Liver (tissue), 9 donors: ENCODE measurements around the gene ACVR2B. TPM values are rescaled to one million over a fixed set of nuclear protein-coding genes. Genes with fewer than 3 reads are reported as not detected.

ENCODE experiments used
- DNase-seq: peaks from one replicate; pipeline ENCODE4 v3.0.0-alpha.2; 2017; ENCODE audit warnings: low spot score
- H3K27ac ChIP-seq, 2 donors: one replicate each; pipeline ENCODE4 v1.7.0; 2013; ENCODE audit warnings: inconsistent platforms in 2 of 2, low read length in 2 of 2, control low read depth in 1 of 2, low read depth in 1 of 2, mild to moderate bottlenecking in 1 of 2
- H3K27me3 ChIP-seq, 4 donors: one replicate each; pipeline versions ENCODE4 v1.6.1 to v1.7.0; 2013; ENCODE audit warnings: low read length in 3 of 4, inconsistent platforms in 1 of 4, mild to moderate bottlenecking in 1 of 4, moderate library complexity in 1 of 4; ENCODE audit not compliant: control insufficient read depth in 4 of 4, insufficient read depth in 4 of 4
- H3K36me3 ChIP-seq, 4 donors: one replicate each; pipeline versions ENCODE4 v1.6.1 to v1.7.0; 2013; ENCODE audit warnings: low read length in 3 of 4, mild to moderate bottlenecking in 3 of 4, low read depth in 1 of 4, moderate library complexity in 1 of 4; ENCODE audit not compliant: control insufficient read depth in 4 of 4, insufficient read depth in 3 of 4
- H3K4me1 ChIP-seq, 4 donors: one replicate each; pipeline versions ENCODE4 v1.6.1 to v1.7.0; 2013; ENCODE audit warnings: low read length in 3 of 4, mild to moderate bottlenecking in 3 of 4, moderate library complexity in 1 of 4; ENCODE audit not compliant: control insufficient read depth in 4 of 4, insufficient read depth in 4 of 4
- H3K4me3 ChIP-seq, 3 donors: one replicate each; pipeline versions ENCODE4 v1.6.1 to v1.7.0; 2013; ENCODE audit warnings: low read length in 3 of 3, control low read depth in 1 of 3, low read depth in 1 of 3, mild to moderate bottlenecking in 1 of 3
- H3K9ac ChIP-seq, 2 donors: one replicate each; pipeline ENCODE4 v1.7.0; 2013; ENCODE audit warnings: low read length in 2 of 2, mild to moderate bottlenecking in 2 of 2, moderate library complexity in 2 of 2, control low read depth in 1 of 2, low read depth in 1 of 2
- H3K9me3 ChIP-seq, 4 donors: one replicate each; pipeline versions ENCODE4 v1.6.1 to v1.7.0; 2013; ENCODE audit warnings: low read length in 3 of 4; ENCODE audit not compliant: control insufficient read depth in 4 of 4
- CTCF ChIP-seq: fragments of 150-350 bp; IDR thresholded peaks from 2 replicates; pipeline ENCODE4 v1.5.1; 2017; ENCODE audit warnings: improper control_type of control experiment, low read depth, low read length; ENCODE audit not compliant: missing input control
- FOXA1 ChIP-seq: IDR thresholded peaks from 2 replicates; pipeline ENCODE4 v1.6.1; 2016; ENCODE audit warnings: antibody characterized with exemption
- FOXA2 ChIP-seq: IDR thresholded peaks from 2 replicates; pipeline ENCODE4 v1.6.1; 2016; ENCODE audit warnings: antibody characterized with exemption
- GABPA ChIP-seq, 2 donors: IDR thresholded peaks in 1 of 2; conservative IDR thresholded peaks in 1 of 2; 2 replicates each; pipeline ENCODE4 v1.6.1; 2016; ENCODE audit warnings: antibody characterized with exemption in 2 of 2, mild to moderate bottlenecking in 1 of 2, moderate library complexity in 1 of 2
- JUND ChIP-seq, 2 donors: IDR thresholded peaks; 2 replicates each; pipeline ENCODE4 v1.6.1; 2016; ENCODE audit warnings: antibody characterized with exemption in 2 of 2
- MAX ChIP-seq: IDR thresholded peaks from 2 replicates; pipeline ENCODE4 v1.6.1; 2016; ENCODE audit warnings: antibody characterized with exemption
- RAD21 ChIP-seq, 2 donors: IDR thresholded peaks; 2 replicates each; pipeline ENCODE4 v1.6.1; 2016; ENCODE audit warnings: antibody characterized with exemption in 2 of 2, mild to moderate bottlenecking in 2 of 2
- REST ChIP-seq: IDR thresholded peaks from 2 replicates; pipeline ENCODE4 v1.6.1; 2016; ENCODE audit warnings: antibody characterized with exemption, mild to moderate bottlenecking
- SP1 ChIP-seq: IDR thresholded peaks from 2 replicates; pipeline ENCODE4 v1.6.1; 2018; ENCODE audit warnings: antibody characterized with exemption, mild to moderate bottlenecking
- TAF1 ChIP-seq: conservative IDR thresholded peaks from 2 replicates; pipeline ENCODE4 v1.6.1; 2016; ENCODE audit warnings: antibody characterized with exemption, mild to moderate bottlenecking
- YY1 ChIP-seq: IDR thresholded peaks from 2 replicates; pipeline ENCODE4 v1.6.1; 2016; ENCODE audit warnings: antibody characterized with exemption, mild to moderate bottlenecking
- ZBTB33 ChIP-seq: IDR thresholded peaks from 2 replicates; pipeline ENCODE4 v1.6.1; 2016; ENCODE audit warnings: antibody characterized with exemption
- WGBS: extraction: QIAGEN DNeasy Blood & Tissue Kit; methylation state at CpG from one replicate; pipeline ENCODE4 v1.1.7; 2013; 5-methylcytosine and 5-hydroxymethylcytosine counted together
- polyA plus RNA-seq, 2 donors: library from polyadenylated mRNA; stranded (reverse) in 1 of 2; unstranded in 1 of 2; fragments of 200-250 nt in 1 of 2; fragments of >200 nt in 1 of 2; fragmentation: Nextera tagmentation in 1 of 2; extraction: Ambion mirVana in 1 of 2; gene quantifications; one replicate each; pipeline versions ENCODE4 v1.2.1 to v1.2.3, GENCODE V29; 2013 to 2015
- total RNA-seq, 2 donors: library from RNA; depleted of rRNA; stranded (reverse); fragments of >200 nt; gene quantifications; one replicate each; pipeline ENCODE4 v1.2.3, GENCODE V29; 2014
- donor health status: healthy.
- donor health status: healthy.
- donor health status: healthy.
- donor health status: healthy.
- donor health status: healthy.

ACVR2B gene
- total and polyA plus RNA-seq, 4 donors, result 1.2 to 7.4 (median 4.7) TPM

GRCh38 chr3:38478901-38479300 lies 25.2 kb downstream of the ACVR2B start:
- H3K4me1 ChIP-seq, result peaks cover 0 to 8% (median 1%) of the 10 kb centered on the region in 4 donors
- no peak overlapping the region for H3K9ac ChIP-seq
- no peak overlapping the region for H3K4me3 ChIP-seq
- TF ChIP-seq RAD21 (IDR thresholded peaks at IDR 0.05), result no peak
- no peak for TF ChIP-seq ZBTB33
- no peak for TF ChIP-seq REST
- TF ChIP-seq FOXA2, result no peak
- no peak for TF ChIP-seq TAF1
- no peak for TF ChIP-seq SP1
- no peaks in the 10 kb centered on the region for H3K9me3 ChIP-seq
- peaks cover 2 to 52% (median 28%) of the 10 kb centered on the region in 4 donors for H3K36me3 ChIP-seq
- no peak overlapping the region for H3K27ac ChIP-seq
- H3K27me3 ChIP-seq, result no peaks in the 10 kb centered on the region
- no peak for DNase-seq
- 93% methylated on average over 9 of the region's 9 CpGs for WGBS

- 72% methylated on average over 10 of the region's 10 CpGs for WGBS
- H3K36me3 ChIP-seq, result peaks cover 2 to 55% (median 31%) of the 10 kb centered on the region in 4 donors
- peaks cover 0 to 8% (median 1%) of the 10 kb centered on the region in 4 donors for H3K4me1 ChIP-seq
- H3K27me3 ChIP-seq, result no peaks in the 10 kb centered on the region
- no peak overlapping the region for H3K4me3 ChIP-seq
- H3K27ac ChIP-seq, result no peak overlapping the region
- H3K9me3 ChIP-seq, result no peaks in the 10 kb centered on the region
- DNase-seq, result peak; percentile 52
- H3K9ac ChIP-seq, result no peak overlapping the region
- no peak for TF ChIP-seq GABPA (IDR thresholded peaks at IDR 0.05 in 1 of 2, conservative IDR thresholded peaks at IDR 0.05 in 1 of 2)
- TF ChIP-seq TAF1, result no peak
- TF ChIP-seq ZBTB33, result no peak
- TF ChIP-seq RAD21 (IDR thresholded peaks at IDR 0.05), result peak; percentile 99
- TF ChIP-seq CTCF, result peak; percentile 89
- no peak for TF ChIP-seq JUND (IDR thresholded peaks at IDR 0.05)
- TF ChIP-seq YY1, result no peak
- no peak for TF ChIP-seq MAX
- TF ChIP-seq SP1, result no peak
- TF ChIP-seq FOXA1, result no peak
Measured at GRCh38 chr3:38479431-38480092, 25.9 kb downstream of the ACVR2B start.
